NCI-H748 (cell line): ENCODE measurements around the gene CATSPER1.

Source experiments
- DNase-seq: peaks from one replicate; lab custom pipeline; 2025; ENCODE audit not compliant: unreplicated experiment; lab: John Stamatoyannopoulos, UW

The CATSPER1 gene

GRCh38 chr11:66003291-66003690 lies 23.0 kb downstream of the CATSPER1 start:
- DNase-seq, result no peak

GRCh38 chr11:66002648-66003225 lies 23.5 kb downstream of the CATSPER1 start:
- DNase-seq, result peak; percentile 71

DNA sequence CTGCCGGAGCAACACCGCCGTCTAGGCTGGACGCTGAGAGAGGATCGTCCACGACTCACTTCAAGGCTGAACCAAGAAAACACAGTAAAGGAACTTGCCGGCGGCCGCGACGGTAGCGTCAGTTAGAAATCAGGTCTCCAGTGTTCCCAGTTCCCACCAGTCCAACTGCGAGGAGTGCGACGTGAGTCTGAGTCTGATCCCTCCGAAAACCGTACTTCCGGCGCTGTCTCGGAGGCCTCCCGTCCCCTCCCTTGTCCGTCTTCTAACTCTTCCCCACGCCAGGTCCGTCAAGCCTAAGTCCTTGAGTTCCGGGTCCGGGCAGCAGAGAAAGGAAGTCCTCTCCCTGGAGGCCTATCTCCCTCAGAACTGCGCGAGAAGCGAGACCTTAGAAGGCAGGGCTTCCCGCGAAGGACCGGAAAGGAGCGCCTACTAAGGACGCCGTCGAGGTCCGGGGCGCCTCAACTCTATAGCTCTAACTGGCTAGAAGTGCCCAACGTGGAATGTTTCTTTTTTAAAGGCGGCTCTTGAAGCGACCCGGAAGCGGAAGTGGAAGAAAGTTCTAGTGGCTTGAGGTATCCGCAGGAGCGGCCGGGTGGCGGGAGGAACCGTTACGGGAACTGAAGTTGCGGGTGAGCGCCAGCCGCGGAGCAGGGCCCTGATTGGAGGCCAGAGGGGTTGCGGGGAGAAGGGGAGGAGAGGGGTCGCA lies 24.2 kb downstream of the CATSPER1 start, which contains the start of the genes BANF1 and EIF1AD:
Gene BANF1 (plus strand): TSS at position 562 of the 706 bp plus-strand sequence. CDS start 748 bp downstream, outside the sequence.
Gene EIF1AD (minus strand): TSS at position 216 of the 706 bp plus-strand sequence. CDS start 1,768 bp downstream, outside the sequence.
- peak; percentile 99 for DNase-seq

DNA sequence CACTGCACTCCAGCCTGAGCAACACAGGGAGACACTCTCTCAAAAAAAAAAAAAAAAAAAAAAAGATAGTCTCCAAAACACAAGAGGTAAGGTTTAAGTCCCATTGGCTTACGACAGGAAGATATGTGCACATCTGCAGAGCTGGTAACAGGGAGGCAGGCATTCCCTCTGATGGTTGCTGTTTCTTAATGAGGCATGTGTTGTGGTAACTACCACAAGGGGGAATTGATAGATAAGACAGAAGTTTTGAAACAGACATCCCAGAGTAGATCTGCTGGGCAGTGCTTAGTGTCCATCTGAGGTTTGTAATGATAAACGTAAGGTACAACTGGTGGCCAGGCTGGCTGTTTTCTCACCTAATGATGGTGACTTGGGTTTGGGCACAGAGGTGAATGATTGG lies 29.0 kb downstream of the CATSPER1 start:
- no peak for DNase-seq

- no peak for DNase-seq
Measured at GRCh38 chr11:65992056-65992455, 34.2 kb downstream of the CATSPER1 start.

- DNase-seq, result peak; percentile 87
Measured at GRCh38 chr11:65988791-65989592, 37.3 kb downstream of the CATSPER1 start.

DNA sequence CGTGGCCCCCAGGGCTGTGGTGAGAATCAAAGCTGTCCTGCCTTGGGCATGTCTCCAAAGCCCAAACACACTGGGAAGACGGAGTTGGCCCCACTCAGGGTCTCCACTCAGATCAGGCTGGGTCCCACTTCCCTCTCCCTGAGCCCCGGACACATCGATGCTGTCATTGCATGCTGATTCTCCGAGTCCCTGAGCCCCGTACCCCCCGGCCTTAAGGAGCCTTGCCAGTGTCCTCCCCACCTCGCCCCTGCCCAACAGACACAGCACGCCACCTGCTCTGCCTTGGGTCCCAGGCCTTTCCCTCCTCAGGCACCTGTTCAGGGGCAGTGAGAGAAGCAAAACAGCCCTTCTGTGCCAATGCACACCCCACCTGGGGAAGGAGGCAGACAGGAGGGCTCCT lies 38.9 kb downstream of the CATSPER1 start:
- DNase-seq, result no peak

GRCh38 chr11:65983589-65983987 lies 42.7 kb downstream of the CATSPER1 start:
- no peak for DNase-seq

DNA sequence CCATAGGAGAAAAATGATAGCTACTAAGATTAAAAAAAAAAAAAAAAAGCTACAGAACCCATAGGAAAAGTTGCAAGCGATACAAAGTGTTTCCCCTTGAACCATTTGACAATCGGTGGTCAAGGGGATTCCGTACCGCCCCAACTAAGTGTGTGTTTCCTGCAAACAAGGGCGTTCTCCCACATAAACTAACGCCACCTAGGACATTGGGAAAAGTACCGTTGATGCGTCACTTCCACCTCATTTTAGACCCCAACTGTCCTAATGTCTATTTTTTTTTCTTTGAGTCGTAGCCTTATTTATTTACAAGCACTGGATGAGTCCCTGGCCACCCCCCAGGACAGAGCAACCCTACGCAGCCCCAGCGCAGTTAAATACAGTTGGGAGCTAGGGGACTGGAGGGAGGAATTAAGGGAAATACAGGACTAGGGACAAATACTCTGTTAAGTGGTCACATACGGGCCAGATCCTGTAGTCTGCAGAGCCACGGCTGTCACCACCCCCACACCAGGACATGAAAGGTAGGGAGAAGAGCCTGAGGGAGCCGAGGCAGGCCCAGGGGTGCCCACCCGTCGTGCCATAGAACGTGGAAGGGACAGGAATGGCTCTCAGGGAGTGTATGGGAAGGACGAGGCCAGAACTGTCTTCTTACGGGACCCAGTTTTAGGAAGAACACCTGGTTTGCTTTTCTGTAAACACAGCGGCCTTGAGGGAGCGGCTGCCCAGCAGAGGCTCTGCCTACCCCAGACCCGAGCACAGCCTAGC lies 43.3 kb downstream of the CATSPER1 start:
- no peak for DNase-seq

DNA sequence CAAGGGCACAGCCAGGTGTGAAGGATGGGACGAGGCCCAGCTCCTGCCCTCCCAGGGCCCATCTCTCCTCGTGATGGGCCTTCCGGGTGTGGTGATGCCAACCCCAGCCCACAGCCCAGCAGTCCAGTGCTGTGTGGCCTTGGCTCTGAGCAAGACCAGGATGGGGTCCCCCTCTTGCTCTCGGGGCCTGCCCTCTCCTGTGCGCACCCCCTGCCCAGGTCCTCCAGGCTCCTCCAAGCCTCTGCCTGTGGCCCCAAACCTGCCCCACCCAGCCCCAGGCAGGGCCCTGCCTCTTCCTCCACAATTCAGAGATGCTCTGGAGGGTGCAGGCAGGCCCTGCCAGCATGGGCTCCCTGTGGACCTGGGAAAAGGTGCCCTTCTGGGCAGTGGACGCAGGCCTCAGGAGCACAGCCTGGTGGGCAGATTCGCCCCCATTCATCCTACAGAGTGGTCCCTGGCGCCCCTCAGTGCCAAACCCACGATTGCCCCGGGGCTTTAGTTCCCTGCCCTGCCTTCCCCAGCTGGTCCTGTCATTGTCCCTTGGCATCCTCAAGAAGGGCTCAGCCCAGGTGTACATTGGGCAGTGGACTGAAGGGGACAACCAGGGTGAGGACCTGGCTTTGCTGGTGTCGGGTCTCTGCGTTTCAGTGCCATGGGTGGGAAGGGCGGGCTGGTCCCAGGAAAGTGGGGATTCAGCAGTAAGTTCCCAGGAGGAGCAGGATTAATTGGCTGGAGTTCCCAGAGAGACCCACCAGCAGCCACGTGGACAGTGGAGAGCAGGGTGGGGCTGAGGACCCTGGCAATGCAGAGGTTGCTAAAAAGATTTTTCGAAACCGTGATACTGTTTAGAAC lies 44.1 kb downstream of the CATSPER1 start:
- no peak for DNase-seq

GRCh38 chr11:65981101-65981740 lies 45.1 kb downstream of the CATSPER1 start:
- no peak for DNase-seq

DNA sequence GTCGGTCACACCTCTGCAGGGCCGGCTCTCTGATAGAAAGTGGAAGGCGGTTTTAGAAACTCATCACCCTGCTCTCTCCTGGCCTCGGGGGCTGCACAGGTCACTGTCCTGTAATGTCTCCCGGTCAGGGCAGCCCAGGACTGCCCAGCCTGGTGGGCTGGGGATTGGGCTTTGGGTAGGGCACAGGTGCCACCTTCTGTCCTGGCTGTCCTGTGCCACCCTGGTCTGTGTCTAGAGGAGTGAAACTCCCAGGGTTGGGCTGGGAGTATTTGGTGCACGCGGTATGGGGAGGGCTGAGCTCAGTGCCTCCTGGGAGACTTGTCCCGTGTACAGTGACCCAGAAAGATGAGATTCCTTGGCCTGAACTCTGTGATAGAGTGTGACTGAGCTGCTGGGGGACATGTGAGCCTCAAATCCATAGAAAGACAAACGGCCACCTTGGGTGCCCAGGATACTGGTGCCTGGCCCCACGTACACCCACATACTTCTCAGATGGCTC lies 47.0 kb downstream of the CATSPER1 start:
- DNase-seq, result no peak

GRCh38 chr11:65978391-65979238 lies 47.7 kb downstream of the CATSPER1 start:
- DNase-seq, result no peak

DNA sequence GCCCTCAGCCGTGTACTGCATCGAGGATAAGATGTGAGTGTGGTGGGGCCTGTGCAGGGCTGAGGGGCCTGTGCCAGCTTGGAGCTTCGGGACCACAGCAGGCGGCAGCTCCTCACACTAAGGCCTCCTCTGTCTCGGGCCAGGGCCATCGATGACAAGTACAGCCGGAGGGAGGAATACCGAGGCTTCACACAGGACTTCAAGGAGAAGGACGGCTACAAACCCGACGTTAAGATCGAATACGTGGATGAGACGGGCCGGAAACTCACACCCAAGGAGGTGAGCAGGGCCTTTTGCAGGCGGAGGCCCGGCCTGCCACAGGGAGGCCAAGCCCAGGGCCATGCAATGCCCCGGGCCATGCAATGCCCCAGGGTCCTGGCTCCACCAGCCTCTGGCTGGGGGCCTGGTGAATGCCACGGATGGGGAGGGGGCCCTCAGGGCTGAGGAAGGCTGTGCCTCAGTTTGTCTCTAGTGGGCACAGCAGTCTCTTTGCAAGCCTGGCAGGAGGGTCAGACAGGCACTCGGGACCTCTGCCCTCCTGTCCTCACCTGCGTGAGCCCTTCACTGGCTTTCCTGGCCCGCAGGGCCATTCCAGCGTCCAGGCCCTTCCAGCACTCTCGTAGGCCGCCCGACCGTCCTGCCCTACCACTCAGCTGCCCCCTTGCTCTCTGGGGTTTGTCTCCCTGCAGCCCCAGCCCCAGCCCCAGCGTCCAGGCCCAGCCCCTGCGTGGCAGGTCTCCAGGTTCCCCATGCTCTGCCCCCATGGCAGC lies 48.5 kb downstream of the CATSPER1 start:
- no peak for DNase-seq

DNA sequence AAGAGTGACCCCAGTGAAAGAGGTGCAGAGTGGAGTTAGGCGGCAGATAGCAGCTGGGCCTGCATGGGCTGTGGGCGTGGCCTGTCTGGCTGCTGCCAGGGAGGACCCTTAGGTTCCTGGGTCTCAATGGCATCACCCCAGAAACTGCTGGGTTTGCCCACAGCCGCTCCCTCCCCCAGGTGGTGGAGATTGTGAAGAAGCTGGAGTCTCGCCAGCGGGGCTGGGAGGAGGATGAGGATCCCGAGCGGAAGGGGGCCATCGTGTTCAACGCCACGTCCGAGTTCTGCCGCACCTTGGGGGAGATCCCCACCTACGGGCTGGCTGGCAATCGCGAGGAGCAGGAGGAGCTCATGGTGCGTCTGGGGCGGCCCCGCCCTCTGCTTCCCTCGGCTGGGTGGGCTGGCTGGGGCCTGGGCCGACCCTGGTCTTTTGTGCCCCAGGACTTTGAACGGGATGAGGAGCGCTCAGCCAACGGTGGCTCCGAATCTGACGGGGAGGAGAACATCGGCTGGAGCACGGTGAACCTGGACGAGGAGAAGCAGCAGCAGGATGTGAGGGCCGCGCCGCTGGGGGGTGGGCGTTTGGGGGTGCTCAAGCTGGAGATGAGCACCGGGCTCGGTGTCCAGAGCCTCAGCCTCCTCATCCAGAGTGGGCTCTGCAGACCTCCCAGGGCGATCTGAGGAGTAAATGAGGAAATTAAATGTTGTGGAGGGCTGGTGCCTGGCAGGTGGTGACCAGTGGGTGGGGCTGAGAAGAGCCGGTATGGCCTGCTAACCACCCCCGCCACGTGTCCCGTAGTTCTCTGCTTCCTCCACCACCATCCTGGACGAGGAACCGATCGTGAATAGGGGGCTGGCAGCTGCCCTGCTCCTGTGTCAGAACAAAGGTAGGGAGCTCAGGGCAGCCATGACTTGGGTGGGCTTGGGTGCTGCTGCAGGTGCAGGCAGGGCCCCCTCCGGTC lies 49.8 kb downstream of the CATSPER1 start:
- DNase-seq, result no peak

DNA sequence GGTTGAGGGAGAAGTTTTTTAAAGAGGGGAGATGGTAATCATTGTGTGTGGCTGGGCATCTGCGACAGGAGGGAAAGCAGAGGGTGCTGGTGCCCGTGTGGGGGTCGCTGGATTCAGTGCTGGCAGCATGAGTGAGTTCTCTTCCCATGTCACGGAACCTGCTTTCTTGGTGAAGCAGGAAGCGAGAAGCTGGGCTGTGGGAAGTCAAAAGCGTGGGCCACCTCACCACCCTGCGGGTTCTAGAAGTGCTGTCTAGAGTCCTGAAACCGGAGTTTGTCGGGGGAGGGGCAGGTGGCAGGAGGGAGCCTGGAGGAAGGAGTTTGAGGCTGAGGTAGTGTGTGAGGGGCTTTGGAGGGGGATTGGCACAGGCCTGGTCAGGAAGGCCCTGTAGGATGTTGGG lies 50.5 kb downstream of the CATSPER1 start:
- DNase-seq, result no peak
